SH-SY5Y (cell line): ENCODE data around the gene VAV2.

ENCODE experiments used
- GATA2 ChIP-seq: IDR thresholded peaks from 2 replicates; pipeline ENCODE4 v1.6.1; 2011; ENCODE audit warnings: mild to moderate bottlenecking, low read depth, low read length
- GATA3 ChIP-seq: IDR thresholded peaks from 2 replicates; pipeline ENCODE4 v1.6.1; 2011; ENCODE audit warnings: low read depth, mild to moderate bottlenecking, low read length, moderate library complexity

The VAV2 gene

GRCh38 chr9:133901184-133901835 is 90.8 kb downstream of the VAV2 start:
- TF ChIP-seq GATA3 (no peak), GATA2 (no peak)

DNA sequence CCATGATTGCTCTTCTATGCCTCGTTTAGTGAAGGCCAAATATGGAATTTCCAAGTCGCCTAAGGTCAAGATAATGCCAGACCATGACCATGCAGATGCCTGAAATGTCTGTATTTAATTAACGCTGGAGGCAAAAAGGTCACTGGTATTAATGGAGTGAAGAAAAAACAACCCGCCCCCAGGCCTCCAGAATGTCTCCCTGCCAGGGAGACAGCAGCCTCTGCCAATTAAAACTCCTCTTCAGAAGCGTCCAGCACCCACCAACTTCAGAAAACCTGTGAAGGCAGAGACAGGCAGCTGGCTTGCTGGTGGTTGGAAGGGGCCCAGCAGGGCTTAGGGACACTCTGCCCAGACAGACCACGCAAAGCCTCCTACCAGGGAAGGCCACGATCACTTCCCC is 94.4 kb downstream of the VAV2 start:
- TF ChIP-seq GATA2 (no peak), GATA3 (no peak)

GRCh38 chr9:133895335-133895734 is 96.8 kb downstream of the VAV2 start:
- TF ChIP-seq GATA2 = no peak
- no peak for TF ChIP-seq GATA3

GRCh38 chr9:133894377-133895321 is 97.5 kb downstream of the VAV2 start:
- TF ChIP-seq GATA2 (no peak), GATA3 (no peak)

GRCh38 chr9:133893191-133893994 is 98.7 kb downstream of the VAV2 start:
- TF ChIP-seq GATA2 (no peak), GATA3 (no peak)

DNA sequence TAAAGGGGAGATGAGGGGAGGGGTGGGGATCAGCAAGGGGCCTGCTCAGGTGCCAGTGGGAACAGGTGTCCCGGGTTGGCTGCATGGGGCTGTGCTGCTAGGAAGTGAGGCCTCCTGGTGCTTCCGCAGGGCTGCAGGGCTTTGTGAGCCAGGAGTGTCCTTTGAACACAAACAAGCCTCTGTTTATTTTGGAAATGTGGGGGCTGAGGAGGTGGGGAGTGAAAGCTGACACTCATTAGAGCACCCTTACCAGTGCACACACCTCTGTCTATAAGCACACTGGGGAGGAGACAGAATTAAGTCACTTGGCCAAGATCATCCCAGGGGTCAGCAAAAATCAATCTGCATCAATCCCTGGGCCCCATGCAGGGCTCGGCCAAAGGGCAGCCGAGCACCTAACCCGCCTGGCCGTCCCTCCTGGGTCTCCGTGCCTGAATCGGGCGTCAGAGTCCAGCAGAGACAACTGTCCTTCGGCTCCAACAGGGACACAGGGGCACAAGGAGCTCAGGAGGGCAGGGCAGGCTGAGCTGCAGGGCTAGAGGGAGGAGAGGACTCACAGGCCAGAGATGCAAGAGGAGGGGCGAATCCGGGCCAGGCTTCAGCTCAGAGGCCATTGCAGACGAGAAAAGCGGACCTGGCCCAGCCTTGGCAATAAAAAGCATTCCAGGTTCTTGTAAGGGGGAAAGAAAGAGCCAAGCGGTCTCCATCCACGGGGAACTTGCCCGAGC is 99.8 kb downstream of the VAV2 start:
- no peak for TF ChIP-seq GATA2
- TF ChIP-seq GATA3 = no peak

GRCh38 chr9:133891741-133892140 is 100.4 kb downstream of the VAV2 start:
- TF ChIP-seq GATA2 (no peak), GATA3 (no peak)

DNA sequence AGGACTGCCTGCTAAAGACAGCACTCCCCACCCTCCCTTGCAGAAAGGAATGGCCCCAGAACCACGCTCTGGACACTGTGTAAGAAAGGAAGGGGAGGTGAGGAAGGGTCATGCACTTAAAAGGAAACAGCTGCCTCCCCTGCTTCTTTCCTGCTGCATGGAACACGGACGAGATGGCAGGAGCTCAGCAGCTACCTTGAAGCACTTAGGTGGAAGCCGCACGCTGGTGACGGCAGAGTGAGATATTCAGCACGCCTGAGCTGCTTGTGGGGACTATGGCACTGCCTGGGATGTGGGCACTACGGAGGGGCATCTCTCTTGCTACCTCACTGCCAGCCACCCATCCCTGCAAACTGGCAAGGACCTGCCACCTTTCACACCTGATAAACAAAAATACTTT is 101.5 kb downstream of the VAV2 start:
- TF ChIP-seq GATA2 (no peak), GATA3 (no peak)

- no peak for TF ChIP-seq GATA2
- TF ChIP-seq GATA3 = no peak
Measured at GRCh38 chr9:133889584-133890301, 102.4 kb downstream of the VAV2 start.

GRCh38 chr9:133888809-133889491 is 103.2 kb downstream of the VAV2 start:
- TF ChIP-seq GATA3 = no peak
- TF ChIP-seq GATA2 = no peak

- TF ChIP-seq GATA3 = no peak
- TF ChIP-seq GATA2 = no peak
Measured at GRCh38 chr9:133888048-133888808, 103.9 kb downstream of the VAV2 start.
